GM18907 (cell line): ENCODE results near the gene DIAPH3.
A peak's percentile ranks its signal among the peaks of the same experiment; 100 is the strongest.

Experiments
- ATAC-seq: cut with Tn5 transposase; IDR thresholded peaks from one replicate; pipeline ENCODE4 v1.9.1; 2021; ENCODE audit warnings: mild to moderate bottlenecking, moderate library complexity; ENCODE audit not compliant: unreplicated experiment

Gene DIAPH3

GRCh38 chr13:59734393-59734792 lies 429.3 kb downstream of the DIAPH3 start:
- ATAC-seq = peak; percentile 100

DNA sequence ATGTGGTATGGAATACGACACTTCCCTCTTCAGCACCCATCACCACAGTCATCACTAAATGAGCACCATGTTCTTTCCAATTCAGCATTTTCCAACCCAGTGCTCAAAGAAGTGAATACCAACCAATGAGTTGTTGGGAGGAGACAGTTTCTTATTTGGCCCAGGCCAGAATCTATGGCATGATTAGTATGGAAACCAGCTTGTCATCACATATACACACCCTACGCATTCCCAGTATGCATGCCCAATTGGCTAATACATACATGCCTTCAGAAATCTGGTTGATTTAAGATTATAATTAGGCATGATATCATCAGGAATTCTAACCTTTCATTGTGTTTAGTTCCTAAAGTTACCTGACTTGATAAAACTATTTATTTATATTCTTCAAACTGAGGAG lies 430.0 kb downstream of the DIAPH3 start:
- no peak for ATAC-seq

- ATAC-seq = no peak
Measured at GRCh38 chr13:59730026-59730425, 433.7 kb downstream of the DIAPH3 start.

DNA sequence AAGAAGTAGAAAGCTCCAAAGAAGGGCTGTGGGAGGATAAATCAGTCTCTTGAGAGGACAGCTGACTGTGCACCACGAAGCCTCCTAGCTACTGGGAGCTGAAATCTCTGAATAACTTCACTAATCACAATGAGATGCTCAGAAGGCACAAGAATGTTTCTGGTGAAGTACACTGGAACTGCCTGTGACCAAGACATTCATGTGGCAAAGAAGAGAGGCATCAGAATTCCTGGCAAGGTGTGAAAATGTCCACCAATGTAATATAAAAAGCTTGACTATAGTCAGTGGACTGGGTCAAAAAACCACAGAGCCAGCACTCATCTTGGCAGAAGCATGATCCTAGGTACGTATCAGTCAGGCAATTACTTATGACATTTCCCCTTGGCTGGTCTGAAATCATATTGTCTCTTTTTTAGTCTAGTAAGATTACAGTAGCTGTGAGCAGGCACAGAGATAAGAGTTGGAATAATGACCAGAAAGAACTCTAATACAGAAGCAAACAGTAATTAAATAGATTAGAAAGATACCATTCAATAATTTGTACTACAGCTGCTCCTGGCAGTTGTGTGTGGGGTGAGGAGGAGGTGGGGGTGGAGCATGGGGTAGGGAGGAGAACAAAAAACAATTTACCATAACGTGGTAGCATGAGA lies 434.7 kb downstream of the DIAPH3 start:
- ATAC-seq = no peak

DNA sequence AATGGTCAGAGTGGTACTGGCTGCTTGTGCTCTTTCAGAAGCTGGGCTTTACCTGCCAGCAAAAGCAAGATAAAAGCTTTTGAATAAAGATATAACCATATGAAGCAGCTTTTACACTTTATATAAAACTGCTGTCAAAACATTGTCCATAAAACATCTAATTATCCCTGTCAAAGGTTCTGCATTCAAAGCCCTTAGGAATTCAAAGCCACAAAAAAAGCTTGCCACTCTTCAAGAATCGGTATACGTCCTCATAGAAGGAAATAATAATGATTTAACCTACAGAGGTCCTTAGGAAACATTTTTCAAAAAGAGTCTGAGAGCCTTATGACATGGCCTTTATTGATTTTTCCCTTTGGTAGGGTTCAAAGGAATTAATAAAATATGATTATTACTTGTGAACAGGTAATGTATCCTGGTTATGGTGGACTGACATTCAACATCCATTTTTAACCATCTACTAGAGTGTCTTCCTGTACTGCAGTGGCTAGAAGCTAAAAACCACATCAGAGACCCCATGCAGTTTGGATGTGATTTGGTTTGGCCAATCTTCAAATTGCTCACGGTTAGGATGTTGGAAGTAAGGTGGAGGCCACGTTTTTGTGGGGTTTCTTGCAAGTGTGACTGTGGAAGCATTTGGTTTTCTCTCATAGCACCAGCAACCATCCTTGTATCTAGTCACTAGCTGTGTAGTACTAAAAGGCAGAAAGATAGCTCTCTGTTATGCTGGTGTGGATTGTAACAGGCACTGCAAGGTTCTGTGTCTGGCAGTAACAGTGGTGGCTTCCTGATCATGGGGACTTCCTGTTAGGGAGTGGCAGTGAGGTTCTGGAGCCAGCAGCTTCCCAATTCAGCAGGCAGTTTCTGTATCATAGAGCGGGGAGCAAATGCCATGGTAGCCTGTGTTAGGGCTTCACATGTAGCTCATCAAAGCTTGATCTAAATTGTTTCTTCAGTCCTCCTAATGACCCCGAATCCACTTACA lies 441.5 kb downstream of the DIAPH3 start:
- no peak for ATAC-seq

- ATAC-seq = no peak
Measured at GRCh38 chr13:59715611-59716010, 448.1 kb downstream of the DIAPH3 start.

- ATAC-seq = no peak
Measured at GRCh38 chr13:59710996-59711701, 452.6 kb downstream of the DIAPH3 start.

DNA sequence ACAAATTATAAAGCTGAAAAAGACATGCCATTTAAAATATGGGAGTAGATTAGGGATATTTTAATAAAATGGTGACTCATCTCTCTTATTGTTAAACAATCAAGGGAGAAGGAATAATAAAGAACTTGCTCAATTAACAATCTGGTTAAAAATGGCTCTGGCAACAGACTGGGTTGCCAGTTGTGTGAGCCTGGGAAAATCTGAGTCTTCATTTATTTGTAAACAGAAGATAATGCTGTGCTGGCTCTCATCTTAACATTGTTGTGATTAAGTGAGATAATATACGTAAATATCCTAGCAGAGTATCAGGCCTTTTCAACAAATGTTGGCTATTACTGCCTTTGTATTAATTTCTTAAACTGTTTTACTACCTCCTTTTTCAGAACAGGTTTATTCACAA lies 453.3 kb downstream of the DIAPH3 start:
- ATAC-seq = no peak

GRCh38 chr13:59706101-59706976 lies 457.4 kb downstream of the DIAPH3 start:
- peak; percentile 59 for ATAC-seq

DNA sequence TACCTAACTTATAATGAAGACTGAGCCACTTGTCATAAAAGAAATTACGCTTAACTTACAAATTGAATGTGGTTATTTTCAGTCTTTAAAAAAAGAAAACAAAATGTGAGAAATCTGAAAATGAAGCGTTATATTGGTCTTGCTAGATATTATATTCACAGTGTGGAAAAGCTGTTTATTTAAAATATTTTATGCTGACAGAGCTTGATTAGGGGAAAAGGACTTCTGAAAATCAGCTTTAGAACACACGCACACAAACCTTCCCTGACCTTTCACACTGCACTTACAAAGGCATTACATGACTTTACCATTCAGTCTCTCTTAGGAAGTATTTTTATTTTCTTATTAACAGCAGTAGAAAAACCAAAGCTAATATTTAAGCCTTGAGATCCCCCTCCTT lies 461.5 kb downstream of the DIAPH3 start:
- no peak for ATAC-seq

GRCh38 chr13:59701261-59701660 lies 462.5 kb downstream of the DIAPH3 start:
- ATAC-seq = no peak

- no peak for ATAC-seq
Measured at GRCh38 chr13:59700281-59700680, 463.4 kb downstream of the DIAPH3 start.

GRCh38 chr13:59696271-59696670 lies 467.5 kb downstream of the DIAPH3 start:
- ATAC-seq = no peak

- no peak for ATAC-seq
Measured at GRCh38 chr13:59691501-59692066, 472.1 kb downstream of the DIAPH3 start.

- ATAC-seq = peak; percentile 66
Measured at GRCh38 chr13:59690857-59691500, 472.7 kb downstream of the DIAPH3 start.

DNA sequence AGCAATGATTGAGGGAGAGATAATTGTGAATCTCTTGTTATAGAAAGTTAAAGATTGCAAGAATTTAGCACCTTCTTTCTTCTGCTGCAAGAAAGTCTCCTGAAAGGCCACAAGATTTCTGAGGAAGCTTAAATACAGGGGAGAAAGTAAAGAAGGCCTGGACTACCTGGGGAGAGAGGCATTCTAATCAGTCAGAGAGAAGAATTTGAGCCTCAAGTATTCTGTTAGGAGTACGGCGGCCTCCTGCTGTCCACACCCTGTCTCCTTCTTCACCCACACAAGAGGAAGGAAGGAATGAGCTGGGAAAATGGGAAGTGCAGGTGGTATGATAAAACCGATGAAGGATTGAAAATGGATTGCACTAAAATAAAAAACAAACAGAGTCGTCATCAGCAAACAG lies 474.7 kb downstream of the DIAPH3 start:
- ATAC-seq = no peak

DNA sequence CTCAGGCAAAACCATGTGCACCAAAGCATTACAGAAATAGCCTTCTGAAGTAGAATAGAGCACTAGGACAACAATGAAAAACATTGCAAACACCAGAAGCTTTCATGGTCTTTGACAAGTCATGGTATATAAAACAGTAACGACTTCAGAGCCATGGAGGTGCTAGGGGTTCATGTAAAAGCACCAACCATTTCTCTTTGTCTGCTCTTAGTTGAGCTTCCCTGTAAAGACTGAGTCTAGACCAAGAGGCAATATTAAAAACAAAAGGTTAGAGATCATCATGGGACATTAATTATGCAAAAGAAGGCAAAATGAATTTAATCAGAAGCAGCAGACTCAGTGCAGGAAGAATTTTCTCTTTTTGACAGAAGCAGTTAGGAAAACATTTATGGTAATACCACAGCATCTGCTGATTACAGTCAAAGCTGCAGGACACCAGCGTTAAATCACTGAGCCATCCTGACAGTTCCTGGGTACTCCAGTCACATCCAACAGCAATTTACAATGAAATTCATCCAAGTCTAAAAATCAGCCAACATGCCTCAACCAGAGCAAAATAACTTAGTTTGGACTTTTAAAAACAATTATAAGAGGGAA lies 476.8 kb downstream of the DIAPH3 start:
- no peak for ATAC-seq

GRCh38 chr13:59684105-59684504 lies 479.6 kb downstream of the DIAPH3 start:
- no peak for ATAC-seq

GRCh38 chr13:59681636-59682311 lies 482.0 kb downstream of the DIAPH3 start:
- no peak for ATAC-seq
